NCI-H2227 (cell line): ENCODE results near the gene LNP1.
"Not testable (repeated sequence)": the region's sequence is repeated elsewhere in the genome, so short reads cannot be mapped to it uniquely, and the experiment has no call there.

ENCODE experiments used
- DNase-seq: peaks from one replicate; lab custom pipeline; 2025; ENCODE audit not compliant: unreplicated experiment; lab: John Stamatoyannopoulos, UW

The LNP1 gene, protein sequence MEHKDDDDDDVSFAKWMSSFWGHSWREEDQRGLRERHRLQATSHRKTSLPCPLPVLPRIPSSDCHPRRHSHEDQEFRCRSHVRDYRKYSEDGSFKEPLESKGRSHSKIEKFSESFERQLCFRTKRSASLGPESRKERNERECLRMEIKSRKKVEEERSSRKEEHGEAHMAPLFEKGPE

DNA sequence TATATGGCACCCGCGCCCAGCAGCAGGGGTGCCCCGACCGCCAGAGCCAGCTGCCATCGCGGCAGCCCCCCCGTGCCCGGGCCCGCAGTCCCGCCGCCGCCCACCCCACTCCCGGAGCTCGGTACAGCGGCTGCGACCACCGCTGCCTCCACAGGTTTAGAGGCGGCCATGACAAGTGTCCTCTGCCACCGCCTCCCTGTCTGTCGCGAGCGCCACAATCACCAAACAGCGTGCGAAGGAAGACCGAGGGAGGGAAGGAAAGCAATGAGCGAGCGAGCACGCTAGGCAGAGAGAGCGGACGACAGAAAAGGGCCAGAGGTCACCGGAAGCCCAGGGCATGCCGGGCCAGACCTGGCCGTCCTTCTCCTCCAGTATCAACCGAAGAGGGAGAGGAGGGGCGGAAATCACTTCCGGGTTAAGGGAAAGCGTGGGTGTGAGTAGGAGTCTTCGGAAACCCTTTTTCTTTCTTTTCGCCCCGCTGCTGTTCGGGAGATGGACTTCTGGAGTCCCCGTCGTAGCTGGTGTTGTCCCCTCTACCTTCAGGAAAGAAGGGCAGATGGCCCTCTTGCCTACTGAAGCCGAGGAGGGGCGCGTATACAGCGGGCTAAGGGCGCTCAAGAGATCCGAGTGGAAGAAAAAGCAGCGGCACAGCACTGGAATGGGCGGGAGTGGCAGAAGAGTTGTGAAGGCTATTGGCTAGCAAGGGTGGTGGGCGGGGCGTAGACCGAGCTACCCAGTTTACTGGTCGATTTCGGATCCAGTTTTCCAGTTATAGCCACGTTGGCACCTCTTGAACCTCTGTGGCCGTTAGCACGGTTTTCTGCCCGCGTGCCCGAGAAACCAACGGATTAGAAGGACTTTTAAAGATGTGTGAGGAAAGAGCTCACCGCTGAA lies at the start of gene LNP1, which contains the start of gene TOMM70:
TSS of gene LNP1 (plus strand) at position 760 of the 894 bp plus-strand sequence. CDS start 28,191 bp downstream, outside the sequence.
TSS of gene TOMM70 (minus strand) at position 310 of the 894 bp plus-strand sequence. CDS start at position 170, 140 bp downstream.
- peak; percentile 94 for DNase-seq

DNA sequence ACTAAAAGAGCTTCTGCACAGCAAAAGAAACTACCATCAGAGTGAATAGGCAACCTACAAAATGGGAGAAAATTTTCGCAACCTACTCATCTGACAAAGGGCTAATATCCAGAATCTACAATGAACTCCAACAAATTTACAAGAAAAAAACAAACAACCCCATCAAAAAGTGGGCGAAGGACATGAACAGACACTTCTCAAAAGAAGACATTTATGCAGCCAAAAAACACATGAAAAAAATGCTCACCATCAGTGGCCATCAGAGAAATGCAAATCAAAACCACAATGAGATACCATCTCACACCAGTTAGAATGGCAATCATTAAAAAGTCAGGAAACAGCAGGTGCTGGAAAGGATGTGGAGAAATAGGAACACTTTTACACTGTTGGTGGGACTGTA lies 49.6 kb upstream of the LNP1 start:
- not testable (repeated sequence) for DNase-seq

DNA sequence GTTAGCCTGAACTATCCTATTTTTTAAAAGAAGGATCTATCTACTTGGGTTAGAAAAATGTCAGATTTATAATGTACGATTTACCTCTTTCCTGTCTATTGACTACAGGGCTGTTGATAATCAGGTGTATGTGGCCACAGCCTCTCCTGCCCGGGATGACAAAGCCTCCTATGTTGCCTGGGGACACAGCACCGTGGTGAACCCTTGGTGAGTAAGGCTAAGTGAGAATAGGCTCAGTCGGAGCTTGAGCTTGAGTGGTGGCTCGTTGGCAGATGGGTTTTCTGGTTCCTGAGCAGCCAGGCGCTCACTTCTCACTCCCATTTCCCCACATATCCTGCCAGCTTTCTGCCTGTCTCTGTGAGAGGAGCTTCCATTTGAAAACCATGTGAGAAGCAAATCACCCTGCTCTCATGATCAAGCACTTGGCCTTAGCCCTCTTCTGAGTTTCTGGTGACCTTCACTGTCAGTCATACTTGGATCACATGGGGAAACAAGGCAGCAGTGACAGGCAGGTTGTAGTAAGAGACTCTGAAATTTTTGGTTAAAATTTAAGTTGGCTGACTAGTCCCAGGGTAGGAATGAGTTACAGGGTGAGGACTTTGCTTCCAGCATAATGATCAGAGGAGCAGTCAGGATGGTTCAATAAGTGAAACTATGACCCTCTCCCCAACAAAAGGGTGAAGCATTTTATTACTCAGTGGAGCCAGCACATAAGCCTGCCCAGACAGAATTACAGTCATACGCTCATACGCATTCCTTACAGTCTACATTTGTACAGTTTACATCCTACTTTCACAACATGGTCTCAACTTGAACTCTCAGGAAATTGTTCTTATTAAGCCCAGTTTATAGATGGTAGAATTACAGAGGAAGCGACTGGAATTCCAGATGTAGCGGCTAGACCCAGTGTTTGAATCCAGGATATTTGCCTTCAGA lies 48.8 kb upstream of the LNP1 start:
- no peak for DNase-seq

DNA sequence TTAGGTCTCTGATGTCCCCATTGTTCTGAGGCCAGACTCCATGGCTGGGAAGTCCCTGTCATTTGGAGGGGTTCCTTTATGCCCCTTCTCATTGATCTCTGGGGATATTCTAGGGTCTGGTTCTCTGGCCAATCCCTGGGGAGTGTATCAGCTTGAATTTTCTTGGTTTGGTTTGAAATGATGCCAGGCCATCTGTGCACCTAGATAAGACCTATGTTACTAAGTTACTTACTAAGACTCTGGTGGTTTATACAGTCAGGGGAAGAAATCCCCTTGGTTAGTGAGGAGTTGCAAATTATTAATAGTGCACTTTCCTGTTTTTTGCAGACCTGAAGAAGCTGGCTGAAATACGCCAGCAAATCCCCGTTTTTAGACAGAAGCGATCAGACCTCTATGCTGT lies 46.5 kb upstream of the LNP1 start:
- DNase-seq, result no peak

DNA sequence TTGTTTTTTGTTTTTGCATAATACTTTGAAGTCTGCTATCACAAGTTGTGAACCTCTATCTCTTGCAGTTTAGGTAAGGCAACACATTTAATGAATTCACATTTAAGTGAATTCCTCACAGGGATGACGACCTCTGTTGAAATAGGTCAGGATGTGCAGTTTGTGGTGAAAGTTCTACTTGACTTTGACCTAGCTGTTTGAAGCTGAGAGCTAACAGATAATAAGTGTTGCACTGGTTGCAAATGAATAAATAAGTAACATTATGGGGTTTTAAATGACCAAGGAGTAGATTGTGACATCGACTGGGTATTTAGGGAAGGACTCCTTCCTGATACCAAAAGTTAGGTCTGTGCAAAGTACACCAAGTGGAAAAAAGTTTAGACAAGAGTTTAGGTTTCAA lies 42.9 kb upstream of the LNP1 start:
- no peak for DNase-seq

DNA sequence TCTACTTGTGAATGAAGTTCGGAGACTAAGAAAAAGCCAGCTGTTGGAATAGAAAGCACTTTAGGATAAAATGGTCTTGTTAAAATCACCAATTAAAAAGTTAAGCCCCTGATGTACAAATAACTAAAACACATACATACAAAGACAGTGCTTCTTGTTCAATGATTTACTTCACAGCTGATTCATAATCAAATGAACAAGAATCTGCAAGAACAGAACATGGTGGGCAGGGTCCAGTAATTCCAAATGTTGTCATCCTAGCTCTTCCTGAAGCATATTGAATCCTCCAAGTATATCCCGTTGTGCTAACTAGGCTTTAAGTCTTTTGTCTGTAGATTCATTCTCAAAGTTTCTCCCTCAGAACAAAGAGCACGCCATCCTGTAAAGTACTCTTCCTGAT lies 42.3 kb upstream of the LNP1 start:
- DNase-seq, result no peak

DNA sequence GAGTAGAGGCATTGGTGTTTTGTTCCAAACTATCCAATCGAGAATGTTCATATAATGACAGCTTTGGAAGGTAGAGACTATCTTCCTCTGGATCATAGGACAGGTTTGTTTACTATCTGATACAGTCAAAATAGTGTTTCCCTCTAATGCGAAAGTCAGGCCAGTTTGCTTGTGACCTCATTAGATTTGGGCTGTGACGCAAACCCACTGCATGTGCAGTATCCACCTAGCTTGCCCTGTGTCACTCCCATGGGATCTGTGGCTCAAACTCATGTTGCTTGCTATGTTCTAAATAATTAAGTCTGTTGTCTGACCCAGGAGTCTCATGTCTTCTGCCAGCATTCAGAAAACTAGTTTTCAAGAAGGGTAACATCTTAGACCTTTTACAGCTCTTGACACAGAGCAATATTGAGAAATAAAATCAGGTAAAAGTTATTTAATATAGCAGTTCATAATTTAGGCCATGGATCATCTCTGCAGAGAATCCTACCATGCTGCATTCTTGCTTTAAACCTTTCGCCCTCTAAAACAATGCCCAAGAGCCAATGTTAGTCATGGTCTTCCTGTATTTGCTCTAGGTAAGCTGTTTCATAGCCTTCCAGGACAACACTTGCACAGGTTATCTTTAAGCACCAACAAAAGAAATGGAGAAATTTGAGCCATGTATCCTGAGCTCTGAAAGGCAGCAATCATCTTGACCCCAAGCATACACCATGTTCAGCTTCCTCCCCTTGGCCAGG lies 40.4 kb upstream of the LNP1 start:
- DNase-seq, result no peak

DNA sequence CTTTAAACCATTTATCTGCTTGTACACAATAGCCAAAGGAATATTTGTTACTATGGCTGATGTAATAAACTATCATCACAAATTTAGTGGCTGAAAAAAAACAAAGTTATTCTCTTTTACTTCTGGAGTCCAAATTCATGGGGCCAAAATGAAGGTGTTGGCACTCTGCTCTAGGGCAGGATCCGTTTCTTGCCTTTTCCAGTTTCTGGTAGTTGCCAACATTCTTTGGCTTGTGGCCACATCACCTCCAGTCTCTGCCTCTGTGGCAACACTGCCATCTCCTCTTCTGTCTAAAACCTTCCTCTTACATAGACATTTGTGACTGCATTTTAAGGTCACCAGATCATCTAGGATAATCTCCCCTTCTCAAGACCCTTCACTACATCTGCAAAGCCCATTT lies 39.4 kb upstream of the LNP1 start:
- DNase-seq, result no peak

DNA sequence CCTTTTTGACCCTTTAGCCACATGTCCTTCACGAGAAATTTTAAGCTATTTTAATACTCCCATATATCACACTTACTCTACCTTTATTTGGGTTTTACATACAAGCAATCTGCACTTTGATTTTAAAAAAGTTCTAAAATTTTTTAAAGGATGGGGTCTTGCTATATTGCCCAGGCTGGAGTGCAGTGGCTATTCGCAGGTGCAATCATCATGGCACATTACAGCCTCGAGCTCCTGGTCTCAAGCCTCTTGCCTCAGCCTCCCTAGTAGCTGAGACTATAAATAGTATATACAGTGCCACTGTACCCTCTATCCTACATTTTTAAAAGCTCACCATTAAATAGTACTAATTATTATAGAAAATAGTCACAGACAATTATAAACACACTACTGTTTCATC lies 36.9 kb upstream of the LNP1 start:
- no peak for DNase-seq

DNA sequence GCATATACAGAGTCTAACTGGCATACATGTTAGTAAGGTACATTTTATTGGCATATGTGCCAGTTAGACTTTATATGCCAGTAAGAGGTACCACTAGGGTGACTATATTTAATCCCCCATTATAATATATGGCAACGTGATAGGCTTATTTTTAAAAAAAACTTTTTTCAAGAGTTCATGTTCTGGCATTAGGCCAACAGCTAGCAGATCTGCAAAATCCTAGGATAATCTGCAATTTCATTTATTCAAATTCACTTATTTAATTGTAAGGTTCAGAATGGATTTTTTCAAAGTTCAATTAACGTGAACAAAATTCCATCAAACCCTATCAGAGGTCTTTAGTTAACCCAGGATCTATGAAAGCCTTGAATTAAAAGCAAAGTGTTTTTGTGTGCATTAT lies 34.9 kb upstream of the LNP1 start:
- no peak for DNase-seq

DNA sequence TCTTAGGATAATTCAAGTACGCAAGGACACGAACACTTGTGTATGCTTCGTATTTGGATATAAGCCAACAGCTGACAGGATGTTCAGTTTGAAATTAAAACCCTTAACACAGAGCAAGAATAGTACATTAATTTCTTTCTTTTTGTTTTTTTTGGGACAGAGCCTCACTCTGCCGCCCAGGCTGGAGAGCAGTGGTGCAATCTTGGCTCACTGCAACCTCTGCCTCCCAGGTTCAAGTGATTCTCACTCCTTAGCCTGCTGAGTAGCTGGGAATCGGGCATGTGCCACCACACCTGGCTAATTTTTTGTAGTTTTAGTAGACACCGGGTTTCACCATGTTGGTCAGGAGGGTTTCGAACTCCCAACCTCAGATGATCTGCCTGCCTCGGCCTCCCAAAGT lies 32.9 kb upstream of the LNP1 start:
- no peak for DNase-seq

DNA sequence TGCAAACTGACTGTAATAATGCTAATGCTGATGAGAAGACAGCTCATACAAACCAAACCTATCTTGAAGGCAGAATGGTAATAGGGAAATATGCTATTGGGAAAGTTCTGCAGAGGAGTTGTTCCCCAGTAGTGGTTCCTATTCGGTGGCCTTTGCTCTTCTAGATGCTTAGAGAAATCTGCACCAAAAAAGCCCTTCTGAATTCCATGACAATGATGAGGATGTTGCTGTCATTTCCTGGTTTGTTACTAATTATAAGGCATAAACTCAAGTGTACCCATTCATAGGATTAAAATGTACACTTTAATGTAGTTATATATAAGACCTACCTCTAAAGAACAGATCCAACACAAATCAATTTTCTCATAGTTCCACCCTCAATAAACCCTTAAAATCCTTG lies 30.6 kb upstream of the LNP1 start:
- DNase-seq, result no peak

DNA sequence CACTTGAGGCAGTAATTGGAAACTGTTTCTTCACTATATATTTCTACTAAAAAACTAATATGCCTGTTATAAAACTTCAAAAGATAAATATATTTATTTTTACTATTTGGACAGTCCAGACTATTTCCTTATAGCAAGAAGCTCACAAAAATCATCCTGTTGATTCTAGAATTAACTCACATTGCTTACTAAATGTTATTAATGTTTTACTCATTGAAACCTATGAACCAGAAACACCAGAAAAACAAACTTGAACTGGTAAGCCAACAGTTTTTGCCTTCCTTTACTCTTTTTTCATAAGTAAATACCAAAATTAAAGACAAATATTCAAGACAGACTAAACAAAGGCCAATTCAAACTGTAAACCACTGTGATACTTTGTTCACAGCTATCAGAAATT lies 26.8 kb upstream of the LNP1 start:
- no peak for DNase-seq

DNA sequence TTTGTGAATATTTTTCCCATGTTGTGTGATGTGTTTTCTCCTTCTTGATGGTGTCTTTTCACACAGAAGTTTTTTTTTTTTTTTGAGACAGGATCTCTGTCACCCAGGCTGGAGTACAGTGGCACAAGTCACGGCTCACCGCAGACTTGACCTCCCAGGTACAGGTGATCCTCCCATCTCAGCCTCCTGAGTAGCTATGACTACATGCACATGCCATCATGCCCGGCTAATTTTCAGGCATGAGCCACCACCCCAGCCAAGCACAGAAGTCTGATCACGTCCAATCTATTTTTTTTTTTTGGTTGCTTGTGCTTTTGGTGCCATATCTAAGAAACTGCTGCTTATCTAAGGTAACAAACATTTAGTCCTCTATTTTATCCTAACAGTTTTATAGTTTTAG lies 25.0 kb upstream of the LNP1 start:
- no peak for DNase-seq

DNA sequence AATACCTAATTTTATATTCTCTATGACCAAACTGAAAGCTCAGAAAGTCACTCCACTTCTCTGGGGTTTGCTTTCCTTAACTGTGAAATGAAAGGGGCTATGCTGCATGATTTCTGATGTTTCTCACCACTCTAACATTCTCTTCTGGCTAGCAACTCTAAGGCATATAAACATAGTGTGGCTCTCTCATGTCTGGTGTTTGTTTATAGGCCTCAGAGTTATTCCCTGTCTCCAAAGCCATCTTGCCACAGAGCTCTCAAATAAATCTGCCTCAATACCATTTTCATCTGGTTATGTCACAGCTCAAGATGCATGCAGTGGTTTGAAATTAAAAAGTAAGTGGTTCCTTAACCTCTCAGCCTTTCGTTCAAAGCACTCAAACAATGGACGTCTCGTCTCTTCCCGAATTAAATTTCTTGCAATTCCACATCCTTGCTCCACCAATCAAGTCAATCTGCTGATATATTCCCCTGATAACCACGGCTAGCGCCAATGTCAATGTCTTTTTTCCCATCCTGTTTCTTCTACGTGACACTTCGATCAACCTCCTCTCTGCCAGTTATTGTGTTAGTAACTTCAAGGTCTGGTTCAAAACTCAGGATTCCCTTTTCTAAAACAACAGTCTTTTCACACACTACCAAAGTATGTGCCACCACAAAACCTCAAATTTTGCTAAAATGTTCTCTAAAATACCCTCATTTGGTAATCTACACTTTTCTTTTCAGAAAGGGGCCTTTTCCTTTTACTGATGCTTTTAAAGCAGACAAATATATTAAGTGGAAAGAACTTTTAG lies 16.4 kb upstream of the LNP1 start:
- no peak for DNase-seq

DNA sequence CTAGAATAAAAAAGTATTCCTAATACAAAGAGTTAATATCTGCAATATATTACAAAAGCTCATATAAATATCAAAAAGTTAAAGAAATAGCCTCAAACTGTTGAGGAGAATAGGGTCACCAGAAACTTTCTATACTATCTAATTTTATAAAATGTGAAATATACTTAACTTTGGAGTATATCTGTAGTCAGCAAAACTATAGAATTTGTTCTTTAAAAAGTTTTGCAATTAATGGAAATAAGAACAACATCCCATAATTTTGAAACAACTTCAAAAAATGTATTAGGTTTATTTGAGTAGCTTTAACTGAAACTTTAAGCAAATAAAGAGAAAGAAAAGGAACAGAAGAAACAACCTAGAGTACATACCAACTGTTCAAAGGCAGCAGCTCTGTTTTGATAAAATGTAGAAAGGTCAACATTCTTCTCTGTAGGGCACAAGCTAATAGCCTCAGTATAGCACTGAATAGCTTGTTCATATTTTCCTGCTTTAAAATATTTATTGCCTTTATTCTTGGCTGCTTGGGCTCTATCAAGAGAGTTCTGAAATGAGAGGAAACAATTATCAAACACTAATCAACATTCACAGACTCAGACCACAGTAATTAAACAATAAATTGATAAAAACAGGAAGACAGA lies 14.8 kb upstream of the LNP1 start:
- no peak for DNase-seq

DNA sequence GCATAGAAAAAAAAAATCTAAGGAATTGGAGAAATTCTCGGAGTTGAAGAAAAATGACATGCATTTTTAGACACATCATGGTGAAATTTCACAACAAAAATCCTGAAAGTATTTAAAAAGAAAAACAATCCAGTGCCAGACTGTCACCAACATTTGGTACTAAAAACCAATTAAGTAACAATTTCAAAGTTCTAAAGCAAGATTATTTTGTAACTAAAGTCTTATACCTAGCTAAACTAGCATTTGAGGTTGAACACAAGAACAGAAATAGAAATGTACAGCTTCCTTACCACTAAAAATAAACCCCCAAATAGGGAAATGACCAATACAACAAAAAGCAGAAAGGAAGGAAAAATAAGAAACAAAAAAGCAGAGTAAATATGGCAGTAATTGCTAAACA lies 12.3 kb upstream of the LNP1 start:
- no peak for DNase-seq

DNA sequence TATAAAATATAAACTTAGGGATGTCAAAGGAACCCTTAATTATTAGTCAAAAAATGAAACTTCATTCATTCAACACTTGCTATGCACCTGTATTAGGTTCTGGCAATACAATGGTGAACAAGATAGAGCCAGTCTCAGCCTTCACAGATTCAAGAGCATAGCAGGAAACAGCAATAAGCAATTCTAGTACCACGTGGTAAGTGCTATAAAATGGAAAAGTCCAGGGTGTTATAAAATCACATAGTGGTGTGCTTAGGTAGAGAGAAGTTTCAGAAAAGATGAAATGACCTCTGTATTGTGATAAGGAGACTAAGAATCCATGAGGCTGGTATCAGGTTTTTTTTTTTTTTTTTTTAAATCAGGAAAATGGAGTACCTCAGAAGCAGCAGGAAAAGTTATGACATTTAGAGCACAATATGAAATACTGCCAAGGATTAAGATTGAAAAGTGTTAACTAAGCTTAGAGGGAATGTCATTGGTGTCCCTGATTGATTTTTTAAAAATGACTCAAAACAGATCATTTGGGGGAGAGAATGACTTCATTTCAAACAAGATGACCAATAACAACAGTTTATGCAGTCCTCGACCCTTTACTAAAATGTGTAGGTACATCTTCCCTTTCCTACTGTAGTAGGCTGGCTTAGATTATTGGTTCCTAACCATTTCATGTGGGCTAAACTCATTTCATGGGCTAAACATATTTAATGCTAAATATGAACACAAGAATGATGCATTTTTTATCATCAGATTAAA lies 5.5 kb upstream of the LNP1 start:
- DNase-seq, result no peak

DNA sequence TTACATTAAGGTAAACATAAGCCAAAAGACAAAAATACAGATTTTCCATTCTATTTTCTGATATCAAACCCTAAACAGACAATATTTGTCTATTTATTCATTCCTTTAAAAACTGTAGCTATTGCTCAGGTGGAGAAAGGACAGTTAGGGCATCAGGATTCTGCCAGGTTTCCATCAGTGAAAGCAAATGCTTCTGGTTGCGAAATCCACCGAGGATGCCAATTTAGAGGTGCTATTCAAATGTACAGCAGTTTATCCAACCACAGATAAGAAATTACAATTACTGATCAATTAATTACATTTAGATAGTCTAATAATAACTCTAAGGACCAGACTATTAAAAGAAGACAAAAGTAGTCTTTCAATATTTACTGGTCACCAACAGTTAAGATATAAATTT lies 4.4 kb upstream of the LNP1 start:
- DNase-seq, result no peak
